HCT116 (cell line): ENCODE data around the gene R3HCC1L. TPM values are rescaled to one million over a fixed set of nuclear protein-coding genes. Genes with fewer than 3 reads are reported as not detected.

Experiments
- ATAC-seq: fragments of 200-7000 bp; cut with Tn5 transposase; 2 replicates; pipeline ENCODE4 v1.9.1; 2020; ENCODE audit warnings: mild to moderate bottlenecking, moderate library complexity
- BruUV-seq: library from RNA; stranded (reverse); fragments of 400-500 nt; replicated peaks from 2 replicates; lab custom pipeline; 2021; lab: Mats Ljungman, UMichigan
- CTCF ChIA-PET: fragments of 300-600 bp; sonication (Branson Sonifier 250); formaldehyde crosslinking; loops from one replicate; lab custom pipeline; 2021; ENCODE audit warnings: antibody characterized with exemption; lab: Charles Lee
- POLR2A ChIA-PET: fragments of 300-600, 350-600 bp; sonication (Branson Sonifier 250); formaldehyde crosslinking; loops from one replicate; lab custom pipeline; 2021; ENCODE audit warnings: antibody characterized with exemption; lab: Charles Lee
- RAD21 ChIA-PET, 2 experiments: fragments of 300-600 bp; sonication (Branson Sonifier 250); formaldehyde crosslinking; loops; one replicate each; lab custom pipeline; 2023; ENCODE audit warnings: low total read pairs in 2 of 2; ENCODE audit not compliant: uncharacterized antibody in 2 of 2, unreplicated experiment in 2 of 2, low non-redundant PET in 1 of 2; lab: Charles Lee
- DNase-seq: peaks from one replicate; pipeline ENCODE4 v3.0.0-alpha.2; 2010; ENCODE audit warnings: low read depth, low spot score
- H2AFZ ChIP-seq: fragments of 200-600 bp; shearing (Covaris generic), sonication (generic); 2 replicates; pipeline ENCODE4 v1.6.1; 2017; ENCODE audit warnings: low read depth, mixed run types, mixed read lengths, antibody characterized with exemption, low read length; ENCODE audit not compliant: poor library complexity, severe bottlenecking
- H3K27ac ChIP-seq: 2 replicates; pipeline ENCODE4 v1.5.1; 2012; ENCODE audit warnings: low read depth, low read length
- H3K27me3 ChIP-seq: fragments of 200-600 bp; sonication (generic); 2 replicates; pipeline ENCODE4 v1.6.1; 2016; ENCODE audit warnings: mixed run types, low read length, mixed read lengths; ENCODE audit not compliant: insufficient read depth
- H3K36me3 ChIP-seq, 2 experiments: fragments of 200-500 bp in 1 of 2; fragments of 200-600 bp in 1 of 2; sonication (Bioruptor generic) in 1 of 2; sonication (generic) in 1 of 2; 2 replicates each; pipeline versions ENCODE4 v1.5.1 to v1.6.1; 2014 to 2016; ENCODE audit warnings: low read length in 2 of 2, inconsistent platforms in 1 of 2, mixed read lengths in 1 of 2, mixed run types in 1 of 2; ENCODE audit not compliant: insufficient read depth in 2 of 2, control insufficient read depth in 1 of 2
- H3K4me1 ChIP-seq, 2 experiments: fragments of 200-600 bp in 1 of 2; sonication (generic) in 1 of 2; 2 replicates each; pipeline versions ENCODE4 v1.5.1 to v1.6.1; 2012 to 2017; ENCODE audit warnings: low read length in 2 of 2, inconsistent platforms in 1 of 2, mild to moderate bottlenecking in 1 of 2, mixed read lengths in 1 of 2, mixed run types in 1 of 2, moderate library complexity in 1 of 2; ENCODE audit not compliant: insufficient read depth in 2 of 2, control insufficient read depth in 1 of 2
- H3K4me2 ChIP-seq: fragments of 200-600 bp; sonication (generic); 2 replicates; pipeline ENCODE4 v1.6.1; 2017; ENCODE audit warnings: mixed run types, low read length, mixed read lengths
- H3K4me3 ChIP-seq, 2 experiments: fragments of 200-600 bp in 1 of 2; sonication (generic) in 1 of 2; replicated peaks in 1 of 2; 2 replicates each; pipeline ENCODE4 v1.5.1; 2011 to 2016; ENCODE audit warnings: low read length in 2 of 2, control low read depth in 1 of 2, low read depth in 1 of 2, mild to moderate bottlenecking in 1 of 2, mixed read lengths in 1 of 2, mixed run types in 1 of 2
- H3K79me2 ChIP-seq: fragments of 200-600 bp; sonication (generic); 2 replicates; pipeline ENCODE4 v1.6.1; 2017; ENCODE audit warnings: mild to moderate bottlenecking, mixed run types, low read length, moderate library complexity, mixed read lengths; ENCODE audit not compliant: insufficient read depth
- H3K9ac ChIP-seq: fragments of 200-600 bp; sonication (generic); 2 replicates; pipeline ENCODE4 v1.6.1; 2016; ENCODE audit warnings: low read length, mixed read lengths
- H3K9me2 ChIP-seq: fragments of 200-600 bp; sonication (generic), shearing (Covaris generic); 2 replicates; pipeline ENCODE4 v1.6.1; 2017; ENCODE audit warnings: mixed run types, mild to moderate bottlenecking, moderate library complexity; ENCODE audit not compliant: insufficient read depth
- H3K9me3 ChIP-seq, 2 experiments: fragments of 200-500 bp in 1 of 2; fragments of 200-600 bp in 1 of 2; sonication (Bioruptor generic) in 1 of 2; sonication (generic) in 1 of 2; 2 replicates each; pipeline ENCODE4 v1.6.1; 2014 to 2017; ENCODE audit warnings: low read length in 2 of 2, mixed read lengths in 2 of 2, inconsistent platforms in 1 of 2, low read depth in 1 of 2, mild to moderate bottlenecking in 1 of 2, mixed run types in 1 of 2, moderate library complexity in 1 of 2; ENCODE audit not compliant: control insufficient read depth in 1 of 2, insufficient read depth in 1 of 2
- H4K20me1 ChIP-seq: fragments of 200-600 bp; sonication (generic), shearing (Covaris generic); 2 replicates; pipeline ENCODE4 v1.6.1; 2017; ENCODE audit warnings: mixed run types, mild to moderate bottlenecking, moderate library complexity; ENCODE audit not compliant: insufficient read depth
- ATF3 ChIP-seq: IDR thresholded peaks from 2 replicates; pipeline ENCODE4 v1.6.1; 2012
- CBX3 ChIP-seq: IDR thresholded peaks from 2 replicates; pipeline ENCODE4 v1.6.1; 2012; ENCODE audit warnings: low read depth
- CTCF ChIP-seq, 3 experiments: fragments of 200-600 bp in 1 of 3; sonication (generic) in 1 of 3; IDR thresholded peaks in 2 of 3; conservative IDR thresholded peaks in 1 of 3; 2 replicates each; pipeline ENCODE4 v1.5.1; 2012 to 2017; ENCODE audit warnings: low read depth in 2 of 3, low read length in 2 of 3, antibody characterized with exemption in 1 of 3, borderline replicate concordance in 1 of 3, control low read depth in 1 of 3, mild to moderate bottlenecking in 1 of 3, mixed read lengths in 1 of 3, mixed run types in 1 of 3, moderate library complexity in 1 of 3; ENCODE audit not compliant: insufficient read depth in 1 of 3
- EGR1 ChIP-seq: IDR thresholded peaks from 2 replicates; pipeline ENCODE4 v1.6.1; 2012; ENCODE audit warnings: low read depth
- ELF1 ChIP-seq: IDR thresholded peaks from 2 replicates; pipeline ENCODE4 v1.6.1; 2012; ENCODE audit warnings: low read depth, borderline replicate concordance
- EZH2 ChIP-seq: fragments of 200-600 bp; sonication (generic); IDR thresholded peaks from 2 replicates; pipeline ENCODE4 v1.6.1; 2017; ENCODE audit warnings: antibody characterized with exemption, mixed run types
- POLR2AphosphoS5 ChIP-seq: IDR thresholded peaks from 2 replicates; pipeline ENCODE4 v1.6.1; 2011; ENCODE audit warnings: mild to moderate bottlenecking, low read depth, low read length, moderate library complexity
- REST ChIP-seq: IDR thresholded peaks from 2 replicates; pipeline ENCODE4 v1.6.1; 2012; ENCODE audit warnings: low read depth
- ZFX ChIP-seq: fragments of 450-650 bp; IDR thresholded peaks from 2 replicates; pipeline ENCODE4 v1.6.1; 2017
- ZNF274 ChIP-seq: fragments of 200-500 bp; sonication (Bioruptor generic); IDR thresholded peaks from 2 replicates; pipeline ENCODE4 v1.6.1; 2014; ENCODE audit warnings: mild to moderate bottlenecking, low read depth, low read length, inconsistent platforms
- intact Hi-C: fragments of 100-400 bp; cut with micrococcal nuclease; formaldehyde crosslinking; loops from 2 replicates; pipeline ENCODE4 v1.10.0; 2022
- total RNA-seq: library from RNA; stranded (reverse); gene quantifications from one replicate; pipeline ENCODE4 v1.2.1, GENCODE V29; 2021; ENCODE audit not compliant: unreplicated experiment

R3HCC1L gene
- total RNA-seq, 1 experiment from 2014 or later: 9.3 TPM

GRCh38 chr10:98096316-98096715, 38.1 kb upstream of the R3HCC1L start:
- intact Hi-C loops: no loop called here

More at GRCh38 chr10:98096316-98096715, 38.1 kb upstream of the R3HCC1L start:
- H3K4me1 ChIP-seq: no peaks in the 10 kb centered on the region
- RAD21 ChIA-PET: no interaction called here
- POLR2A ChIA-PET: no interaction called here
- peaks cover 78% of the 10 kb centered on the region for H3K27me3 ChIP-seq
- no TSS peak for BruUV-seq
- no peak overlapping the region for H3K27ac ChIP-seq
- H3K36me3 ChIP-seq: no peaks in the 10 kb centered on the region
- no peaks in the 10 kb centered on the region for H4K20me1 ChIP-seq
- H3K9me2 ChIP-seq: no peaks in the 10 kb centered on the region
- H3K9ac ChIP-seq: no peak overlapping the region
- ATAC-seq (no peak), DNase-seq (no peak)
- H3K4me2 ChIP-seq: no peak overlapping the region
- H3K4me3 ChIP-seq: no peak overlapping the region
- H3K79me2 ChIP-seq: no peaks in the 10 kb centered on the region
- CTCF ChIA-PET: no interaction called here
- no peak overlapping the region for H2AFZ ChIP-seq
- no peaks in the 10 kb centered on the region for H3K9me3 ChIP-seq
- TF ChIP-seq CBX3: no peak
- no peak for TF ChIP-seq EGR1
- TF ChIP-seq ZFX: no peak
- no peak for TF ChIP-seq ELF1
- TF ChIP-seq REST: no peak
- no peak for TF ChIP-seq ZNF274
- TF ChIP-seq POLR2AphosphoS5: no peak
- TF ChIP-seq ATF3: no peak
- TF ChIP-seq EZH2: no peak
- no peak for TF ChIP-seq CTCF (IDR thresholded peaks at IDR 0.05 in 2 of 3, conservative IDR thresholded peaks at IDR 0.05 in 1 of 3; ENCODE audit: borderline replicate concordance in 1 of 3, insufficient read depth in 1 of 3, low read depth in 2 of 3, low read length in 2 of 3)
